Testis (tissue), 2 donors: ENCODE data around the gene LPAR1.

ENCODE experiments used
- CTCF ChIP-seq, 3 experiments: fragments of 450-650 bp in 2 of 3; fragments of 200-600 bp in 1 of 3; sonication (generic) in 1 of 3; IDR thresholded peaks; one replicate each; pipeline ENCODE4 v1.5.1; 2016 to 2019; ENCODE audit warnings: antibody characterized with exemption in 3 of 3, mild to moderate bottlenecking in 2 of 3, moderate library complexity in 1 of 3
- POLR2A ChIP-seq: fragments of 450-650 bp; IDR thresholded peaks from one replicate; pipeline ENCODE4 v1.6.1; 2017; ENCODE audit warnings: antibody characterized with exemption, mild to moderate bottlenecking, moderate library complexity

GRCh38 chr9:111058166-111058565, 19.9 kb upstream of the LPAR1 start:
- TF ChIP-seq CTCF (IDR thresholded peaks at IDR 0.05) (no peak), POLR2A (no peak)
